Measurements from ENCODE around the gene KIN.

KIN gene

DNA sequence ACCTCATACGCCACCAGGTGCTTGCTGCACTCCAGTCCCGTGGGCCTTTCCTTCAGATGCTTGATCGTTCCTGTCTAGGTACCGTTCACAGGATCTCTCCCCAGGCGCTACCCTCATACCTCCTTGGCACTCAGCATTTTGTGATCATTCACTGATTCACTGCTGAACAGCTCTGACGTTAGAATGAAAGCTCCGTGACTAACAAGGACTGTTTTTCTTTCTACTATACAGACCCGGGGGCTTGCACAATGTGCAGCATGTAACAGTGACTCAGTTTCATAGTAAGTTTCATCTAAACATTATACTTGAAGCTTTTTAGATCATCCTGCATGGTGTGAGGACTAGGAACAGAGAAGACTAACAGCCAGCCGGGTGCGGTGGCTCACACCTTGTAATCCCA lies 20.6 kb downstream of the KIN start:
- peaks cover 9% of the 10 kb centered on the region for H3K4me1 ChIP-seq (ENCODE audit: insufficient read depth, low read length, poor library complexity, severe bottlenecking)
- H4K20me1 ChIP-seq (ENCODE audit: insufficient read depth, low read length, poor library complexity, severe bottlenecking) = no peaks in the 10 kb centered on the region
- H3K9ac ChIP-seq (ENCODE audit: low read depth, low read length, poor library complexity, severe bottlenecking) = no peak overlapping the region
- no peaks in the 10 kb centered on the region for H3K9me3 ChIP-seq (ENCODE audit: insufficient read depth, low read depth, low read length)
- no peak overlapping the region for H2AFZ ChIP-seq (ENCODE audit: low read length)
- H3K4me3 ChIP-seq (ENCODE audit: low read length, poor library complexity, severe bottlenecking) = no peak overlapping the region
- H3K79me2 ChIP-seq (ENCODE audit: insufficient read depth, low read length) = no peaks in the 10 kb centered on the region
- H3K36me3 ChIP-seq (ENCODE audit: insufficient read depth, low read length) = peaks cover 49% of the 10 kb centered on the region; the same call in 1 of the 2 replicates
- no peaks in the 10 kb centered on the region for H3K9me2 ChIP-seq (replicated peaks; ENCODE audit: low read depth, low read length)
- no peak overlapping the region for H3K4me2 ChIP-seq (ENCODE audit: low read depth, low read length, poor library complexity, severe bottlenecking)
- no peaks in the 10 kb centered on the region for H3K27me3 ChIP-seq (ENCODE audit: insufficient read depth, low read length, poor library complexity, severe bottlenecking)
- no peak for TF ChIP-seq EZH2phosphoT487 (IDR thresholded peaks at IDR 0.05; ENCODE audit: borderline replicate concordance)
- TF ChIP-seq, protein P1, sequence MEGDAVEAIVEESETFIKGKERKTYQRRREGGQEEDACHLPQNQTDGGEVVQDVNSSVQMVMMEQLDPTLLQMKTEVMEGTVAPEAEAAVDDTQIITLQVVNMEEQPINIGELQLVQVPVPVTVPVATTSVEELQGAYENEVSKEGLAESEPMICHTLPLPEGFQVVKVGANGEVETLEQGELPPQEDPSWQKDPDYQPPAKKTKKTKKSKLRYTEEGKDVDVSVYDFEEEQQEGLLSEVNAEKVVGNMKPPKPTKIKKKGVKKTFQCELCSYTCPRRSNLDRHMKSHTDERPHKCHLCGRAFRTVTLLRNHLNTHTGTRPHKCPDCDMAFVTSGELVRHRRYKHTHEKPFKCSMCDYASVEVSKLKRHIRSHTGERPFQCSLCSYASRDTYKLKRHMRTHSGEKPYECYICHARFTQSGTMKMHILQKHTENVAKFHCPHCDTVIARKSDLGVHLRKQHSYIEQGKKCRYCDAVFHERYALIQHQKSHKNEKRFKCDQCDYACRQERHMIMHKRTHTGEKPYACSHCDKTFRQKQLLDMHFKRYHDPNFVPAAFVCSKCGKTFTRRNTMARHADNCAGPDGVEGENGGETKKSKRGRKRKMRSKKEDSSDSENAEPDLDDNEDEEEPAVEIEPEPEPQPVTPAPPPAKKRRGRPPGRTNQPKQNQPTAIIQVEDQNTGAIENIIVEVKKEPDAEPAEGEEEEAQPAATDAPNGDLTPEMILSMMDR (conservative IDR thresholded peaks at IDR 0.05; ENCODE audit: low read length) = no peak
- H3F3A ChIP-seq (ENCODE audit: low read depth) = no peaks in the 10 kb centered on the region

DNA sequence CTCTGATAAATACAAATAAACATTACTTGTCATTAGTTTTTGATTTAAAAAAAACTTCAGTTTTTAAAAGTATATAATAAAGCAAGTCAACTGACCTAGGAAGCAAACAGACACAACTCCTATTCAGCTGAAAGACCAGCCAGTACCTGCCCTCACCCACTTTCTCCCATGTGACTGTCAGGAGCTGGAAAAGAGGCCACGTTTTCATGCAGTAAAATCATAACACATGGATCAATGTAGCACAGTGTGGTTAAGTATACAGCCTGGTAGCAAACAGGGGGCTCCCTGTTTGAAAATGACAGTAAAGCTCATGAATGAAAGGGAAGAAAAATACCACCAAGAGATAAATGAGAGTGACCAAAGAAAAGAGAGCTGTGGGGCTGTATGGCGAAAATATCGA lies 21.6 kb downstream of the KIN start:
- H3F3A ChIP-seq (ENCODE audit: low read depth) = no peaks in the 10 kb centered on the region
- TF ChIP-seq EZH2phosphoT487 (IDR thresholded peaks at IDR 0.05; ENCODE audit: borderline replicate concordance) = no peak
- TF ChIP-seq, protein P1 (conservative IDR thresholded peaks at IDR 0.05; ENCODE audit: low read length) = no peak
- no peaks in the 10 kb centered on the region for H3K79me2 ChIP-seq (ENCODE audit: insufficient read depth, low read length)
- peaks cover 5% of the 10 kb centered on the region for H3K4me1 ChIP-seq (ENCODE audit: insufficient read depth, low read length, poor library complexity, severe bottlenecking)
- H4K20me1 ChIP-seq (ENCODE audit: insufficient read depth, low read length, poor library complexity, severe bottlenecking) = no peaks in the 10 kb centered on the region
- no peak overlapping the region for H3K4me2 ChIP-seq (ENCODE audit: low read depth, low read length, poor library complexity, severe bottlenecking)
- no peak overlapping the region for H3K4me3 ChIP-seq (ENCODE audit: low read length, poor library complexity, severe bottlenecking)
- no peaks in the 10 kb centered on the region for H3K27me3 ChIP-seq (ENCODE audit: insufficient read depth, low read length, poor library complexity, severe bottlenecking)
- H3K9me3 ChIP-seq (ENCODE audit: insufficient read depth, low read depth, low read length) = no peaks in the 10 kb centered on the region
- H2AFZ ChIP-seq (ENCODE audit: low read length) = no peak overlapping the region
- no peak overlapping the region for H3K9ac ChIP-seq (ENCODE audit: low read depth, low read length, poor library complexity, severe bottlenecking)
- H3K9me2 ChIP-seq (replicated peaks; ENCODE audit: low read depth, low read length) = no peaks in the 10 kb centered on the region
- peaks cover 57% of the 10 kb centered on the region; the same call in 1 of the 2 replicates for H3K36me3 ChIP-seq (ENCODE audit: insufficient read depth, low read length)

DNA sequence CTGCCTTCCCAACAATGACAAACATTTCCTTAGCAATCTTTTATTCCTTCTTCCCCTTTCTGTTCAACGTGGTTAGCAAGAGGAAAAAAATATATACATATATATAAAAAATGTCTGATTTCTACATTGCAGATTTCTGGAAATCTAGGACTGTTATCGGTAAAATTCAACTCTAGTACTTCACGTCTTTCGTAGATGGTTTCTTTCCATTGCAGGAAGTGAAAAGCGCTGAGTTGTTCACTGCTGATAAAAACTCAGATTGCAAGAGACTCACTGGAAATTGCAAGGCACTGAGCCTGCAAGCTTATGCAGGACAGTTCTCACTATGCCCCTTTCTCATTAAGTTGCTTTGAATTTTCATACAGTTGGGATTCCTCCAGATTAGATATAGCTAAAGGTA lies 23.9 kb downstream of the KIN start:
- H3K4me1 ChIP-seq (ENCODE audit: insufficient read depth, low read length, poor library complexity, severe bottlenecking) = no peaks in the 10 kb centered on the region
- no peaks in the 10 kb centered on the region for H4K20me1 ChIP-seq (ENCODE audit: insufficient read depth, low read length, poor library complexity, severe bottlenecking)
- no peaks in the 10 kb centered on the region for H3K9me2 ChIP-seq (replicated peaks; ENCODE audit: low read depth, low read length)
- H3K4me2 ChIP-seq (ENCODE audit: low read depth, low read length, poor library complexity, severe bottlenecking) = no peak overlapping the region
- H3K9me3 ChIP-seq (ENCODE audit: insufficient read depth, low read depth, low read length) = no peaks in the 10 kb centered on the region
- H3K79me2 ChIP-seq (ENCODE audit: insufficient read depth, low read length) = no peaks in the 10 kb centered on the region
- no peak overlapping the region for H2AFZ ChIP-seq (ENCODE audit: low read length)
- H3F3A ChIP-seq (ENCODE audit: low read depth) = no peaks in the 10 kb centered on the region
- H3K4me3 ChIP-seq (ENCODE audit: low read length, poor library complexity, severe bottlenecking) = no peak overlapping the region
- no peaks in the 10 kb centered on the region for H3K27me3 ChIP-seq (ENCODE audit: insufficient read depth, low read length, poor library complexity, severe bottlenecking)
- no peak overlapping the region for H3K9ac ChIP-seq (ENCODE audit: low read depth, low read length, poor library complexity, severe bottlenecking)
- no peak for TF ChIP-seq EZH2phosphoT487 (IDR thresholded peaks at IDR 0.05; ENCODE audit: borderline replicate concordance)
- TF ChIP-seq, protein P1 (conservative IDR thresholded peaks at IDR 0.05; ENCODE audit: low read length) = no peak
- peaks cover 69% of the 10 kb centered on the region; the same call in 1 of the 2 replicates for H3K36me3 ChIP-seq (ENCODE audit: insufficient read depth, low read length)

Data from Loucy (cell line).